HG02981 (cell line): Measurements from ENCODE around the gene CCDC91.

ENCODE experiments used
- ATAC-seq: cut with Tn5 transposase; IDR thresholded peaks from one replicate; pipeline ENCODE4 v1.9.1; 2021; ENCODE audit warnings: mild to moderate bottlenecking, moderate library complexity; ENCODE audit not compliant: unreplicated experiment

Gene CCDC91

DNA sequence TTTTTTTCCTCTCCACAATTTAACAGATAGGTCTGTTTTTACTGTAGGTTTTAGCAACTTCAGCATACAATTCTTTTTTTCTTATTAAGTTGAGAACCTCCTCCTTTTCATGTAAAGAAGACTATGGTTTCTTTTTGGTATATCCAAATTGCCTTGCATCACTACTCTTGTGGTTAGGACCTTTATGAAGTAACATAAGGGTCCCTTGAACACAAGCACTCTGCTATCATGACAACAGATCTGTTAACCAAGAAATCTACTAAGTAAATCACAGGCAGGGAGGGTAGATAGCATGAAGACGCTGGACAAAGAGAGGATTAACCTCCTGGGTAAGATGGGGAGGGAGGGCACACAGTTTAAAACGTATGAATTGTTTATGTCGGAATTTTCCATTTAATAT lies 380.6 kb downstream of the CCDC91 start:
- ATAC-seq, result no peak

DNA sequence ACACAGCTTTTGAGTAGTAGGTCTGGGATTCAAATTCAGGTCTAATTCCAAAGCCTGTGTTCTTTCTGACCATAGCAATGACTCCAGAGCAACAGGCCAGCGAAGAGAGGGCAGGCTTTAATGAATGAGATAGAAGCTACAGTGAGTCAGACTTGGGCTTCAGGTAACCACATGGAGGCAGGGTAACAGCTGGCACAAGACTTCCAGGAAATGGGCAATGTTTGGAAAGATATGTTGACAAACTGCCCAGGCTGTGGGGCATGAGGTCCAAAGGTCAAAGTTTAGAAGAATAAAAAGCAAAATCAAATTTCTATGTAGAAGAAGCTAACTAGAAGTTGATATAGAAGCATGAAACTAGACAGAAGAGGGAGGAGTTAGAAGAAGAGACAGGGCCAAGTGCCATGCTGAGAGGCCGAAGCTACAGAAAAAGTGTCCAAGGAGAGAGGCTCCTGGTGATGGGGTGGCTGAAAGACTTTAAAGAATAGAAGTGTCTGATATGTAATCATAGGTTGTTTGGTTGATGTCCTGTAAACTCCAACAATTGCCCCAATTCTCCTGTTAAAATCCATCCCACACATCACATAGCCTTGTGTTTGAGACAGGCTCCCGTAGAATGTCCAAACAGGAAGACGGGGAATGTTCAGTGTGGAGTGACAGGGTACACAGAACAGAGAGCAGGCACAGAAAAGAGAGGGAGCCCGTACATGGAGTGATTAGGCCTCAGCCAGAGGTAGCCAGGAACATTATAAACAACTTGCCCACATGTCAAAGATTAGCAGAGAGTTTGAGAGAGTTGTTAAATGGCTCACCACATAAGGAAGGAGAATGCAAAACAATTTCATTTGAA lies 384.7 kb downstream of the CCDC91 start:
- no peak for ATAC-seq

DNA sequence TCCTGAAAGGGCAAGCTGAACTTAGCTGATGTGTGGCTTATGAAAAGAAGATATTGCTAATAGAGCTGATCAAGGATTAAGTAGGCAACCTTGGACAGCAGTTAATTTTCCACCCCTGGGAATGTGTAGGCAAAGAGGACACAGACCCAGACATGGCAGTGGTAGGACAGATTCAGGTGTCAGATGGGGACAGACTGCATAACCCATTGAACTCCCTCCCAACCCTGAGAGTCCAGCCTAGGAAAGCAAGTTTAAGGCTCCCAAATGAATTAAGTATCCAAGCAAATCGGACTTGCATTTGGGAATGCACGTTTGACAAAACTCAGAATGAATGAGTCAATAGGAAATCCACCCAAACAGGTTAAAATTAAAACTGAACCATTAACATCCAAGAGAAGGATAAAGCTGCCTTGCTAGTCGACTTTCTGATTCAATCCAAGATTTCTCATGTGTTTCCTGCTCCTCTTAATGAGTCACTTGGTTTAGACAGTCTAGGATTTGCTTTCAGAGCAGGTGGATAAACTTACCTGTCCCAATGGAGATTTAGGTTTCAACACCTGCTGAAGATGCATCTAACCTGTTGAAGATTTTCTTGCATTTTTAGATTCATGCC lies 385.4 kb downstream of the CCDC91 start:
- ATAC-seq, result no peak

DNA sequence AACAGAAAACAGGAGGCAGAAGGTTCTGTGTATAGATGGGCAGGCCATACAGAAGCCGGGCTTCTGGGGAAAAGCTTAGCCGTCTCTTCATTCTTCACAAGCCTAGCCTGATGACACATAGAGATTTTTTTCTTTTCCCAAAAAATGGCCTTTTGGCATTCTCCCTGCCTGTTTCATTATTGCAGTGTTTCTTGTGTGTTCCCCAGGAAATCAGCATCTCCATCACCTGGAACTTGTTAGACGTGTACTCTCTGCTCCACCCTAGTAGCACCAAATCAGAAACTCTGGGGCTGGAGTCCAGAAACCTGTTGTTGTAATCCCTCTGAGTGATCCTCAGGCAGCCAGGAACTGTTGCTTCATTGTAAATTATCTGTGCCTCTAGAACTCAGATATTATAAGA lies 388.1 kb downstream of the CCDC91 start:
- ATAC-seq, result no peak

DNA sequence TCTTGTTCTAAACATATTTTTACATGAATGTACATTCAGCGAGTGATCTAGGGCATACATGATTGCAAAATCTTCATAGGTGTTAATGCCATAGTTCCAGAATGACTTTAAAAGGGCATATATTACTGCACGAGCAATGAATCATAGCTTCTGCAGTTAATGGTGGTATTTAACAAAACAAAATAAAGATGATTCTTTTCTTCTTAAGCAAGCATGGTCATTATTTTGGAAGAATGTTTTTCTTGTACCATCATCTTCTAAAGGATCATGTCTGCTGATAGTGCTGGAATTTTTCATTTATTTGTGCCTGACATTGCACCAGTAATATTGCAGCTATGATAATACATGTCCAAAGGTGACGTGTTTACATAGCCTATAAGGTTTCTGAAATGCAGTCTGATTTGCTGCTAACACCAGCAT lies 388.6 kb downstream of the CCDC91 start:
- ATAC-seq, result no peak

DNA sequence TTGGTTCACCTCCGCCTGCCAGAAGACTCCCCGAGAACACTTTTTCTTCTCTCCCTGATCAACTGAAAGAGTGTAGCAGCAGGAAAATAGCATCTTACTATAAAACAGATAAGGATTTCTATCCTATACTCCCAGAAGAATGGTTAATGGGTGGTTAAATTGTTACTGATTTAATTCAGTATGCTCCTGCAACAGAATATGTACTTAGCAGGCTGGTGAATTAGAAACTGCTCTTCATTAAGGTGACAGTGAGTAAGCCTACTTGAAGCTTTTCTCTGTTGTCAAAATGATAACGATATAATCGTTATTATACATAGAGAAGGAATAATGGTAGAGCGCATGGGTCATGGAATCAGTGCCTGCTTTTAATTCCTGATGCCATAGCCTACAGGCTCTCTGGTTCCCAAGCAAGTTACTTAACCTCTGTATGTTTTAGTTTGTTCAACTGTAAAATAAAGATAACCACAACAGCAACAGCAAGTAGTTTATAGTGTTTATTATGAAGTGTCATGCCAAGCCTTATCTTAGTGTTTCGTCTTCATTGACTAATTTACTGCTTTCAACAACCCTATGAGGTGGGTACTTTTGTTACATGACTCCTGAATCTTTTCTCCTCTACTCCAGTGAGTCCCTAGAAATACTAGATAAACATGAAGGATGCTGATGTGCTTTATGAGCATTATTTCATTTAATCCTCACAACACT lies 392.6 kb downstream of the CCDC91 start:
- no peak for ATAC-seq

DNA sequence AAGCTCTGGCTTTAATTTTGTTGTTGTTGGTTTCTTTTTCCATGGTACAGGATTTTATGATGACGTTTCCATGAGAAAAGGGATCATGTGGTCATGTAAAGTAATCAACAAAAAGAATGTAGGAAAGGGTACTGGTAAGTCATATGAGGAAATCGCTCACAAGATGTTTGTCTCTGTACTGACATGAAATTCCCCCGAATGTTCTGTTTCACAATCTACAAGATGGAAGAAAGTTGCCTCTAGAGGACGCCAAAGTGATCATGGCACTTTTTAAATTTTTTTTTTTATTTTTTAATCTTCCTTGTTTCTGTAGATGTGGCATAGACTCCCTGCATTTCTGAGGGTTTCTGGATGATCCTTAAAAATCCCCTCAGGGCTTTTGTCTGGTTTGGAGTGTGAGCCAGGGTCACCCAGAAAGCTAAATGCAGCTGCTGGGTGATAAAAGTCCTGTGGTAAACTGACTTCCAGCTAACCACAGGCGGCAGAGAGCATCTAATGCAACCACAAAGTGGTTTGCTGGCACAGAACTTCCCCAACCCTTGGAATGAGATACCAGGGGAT lies 393.5 kb downstream of the CCDC91 start:
- no peak for ATAC-seq

DNA sequence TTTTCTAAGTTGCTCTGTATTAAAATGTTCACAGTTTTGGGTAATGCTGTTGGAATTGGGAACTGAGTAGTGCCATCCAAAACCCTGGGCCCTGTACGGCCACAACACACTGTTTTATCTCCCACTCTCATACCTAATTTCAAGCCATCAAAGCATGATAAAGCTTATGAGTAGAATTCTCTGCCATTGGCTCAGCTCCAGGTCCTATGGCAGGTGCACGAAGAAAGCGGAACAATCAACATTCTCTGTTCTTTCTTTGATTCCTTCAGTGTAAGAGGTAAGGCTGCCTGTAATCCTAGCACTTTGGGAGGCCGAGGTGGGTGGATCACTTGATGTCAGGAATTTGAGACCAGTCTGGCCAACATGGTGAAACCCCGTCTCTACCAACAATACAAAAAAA lies 394.9 kb downstream of the CCDC91 start:
- no peak for ATAC-seq

DNA sequence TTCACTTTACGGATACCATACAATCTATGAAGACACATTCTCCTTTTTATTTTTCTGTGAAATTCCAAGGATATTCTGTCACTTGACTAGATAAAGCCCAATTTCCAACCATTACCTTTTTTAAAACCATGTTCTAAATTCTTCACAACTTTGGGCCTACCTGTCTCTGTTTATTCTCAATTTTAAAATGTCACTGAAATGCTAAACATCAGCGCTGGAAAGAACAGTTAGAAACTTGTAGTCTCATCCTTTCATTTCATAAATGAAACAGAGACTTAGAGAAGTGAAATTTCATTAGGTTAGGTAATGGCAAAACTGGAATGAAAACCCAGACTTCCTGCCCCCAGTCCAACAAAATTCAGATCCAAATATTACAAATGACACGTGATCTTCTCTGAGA lies 396.2 kb downstream of the CCDC91 start:
- no peak for ATAC-seq

DNA sequence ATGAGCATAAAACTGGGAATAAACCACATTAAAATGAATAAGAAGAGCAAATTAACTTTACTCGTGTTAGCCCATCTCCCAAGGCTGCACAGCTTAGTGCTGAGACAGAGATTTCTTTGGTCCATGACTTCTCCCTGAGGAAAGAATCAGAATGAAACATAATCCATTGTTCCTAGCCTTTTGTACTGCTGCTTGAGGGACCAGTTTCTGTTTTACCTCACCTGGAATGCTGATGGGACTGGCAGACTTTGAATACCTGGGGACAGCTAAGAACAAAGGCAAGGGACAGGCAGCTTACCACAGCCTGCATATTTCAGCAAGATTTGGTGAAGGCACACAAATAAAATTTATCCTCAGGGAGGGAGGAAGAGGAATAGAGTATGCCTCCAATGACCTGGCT lies 401.6 kb downstream of the CCDC91 start:
- no peak for ATAC-seq
